Activated T-helper 1 cell treated with anti-CD3 and anti-CD28 coated beads, Interleukin-2, amount 50 U/mL, for 16 hours (primary cell): ENCODE measurements around the gene AP2M1.
A peak's percentile ranks its signal among the peaks of the same experiment; 100 is the strongest.
"Not testable (repeated sequence)": the region's sequence is repeated elsewhere in the genome, so short reads cannot be mapped to it uniquely, and the experiment has no call there.

ENCODE experiments used
- DNase-seq, 2 donors: peaks; one replicate each; pipeline ENCODE4 v3.0.0-alpha.2; 2020; ENCODE audit warnings: low read depth in 1 of 2, low spot score in 1 of 2

Gene AP2M1

DNA sequence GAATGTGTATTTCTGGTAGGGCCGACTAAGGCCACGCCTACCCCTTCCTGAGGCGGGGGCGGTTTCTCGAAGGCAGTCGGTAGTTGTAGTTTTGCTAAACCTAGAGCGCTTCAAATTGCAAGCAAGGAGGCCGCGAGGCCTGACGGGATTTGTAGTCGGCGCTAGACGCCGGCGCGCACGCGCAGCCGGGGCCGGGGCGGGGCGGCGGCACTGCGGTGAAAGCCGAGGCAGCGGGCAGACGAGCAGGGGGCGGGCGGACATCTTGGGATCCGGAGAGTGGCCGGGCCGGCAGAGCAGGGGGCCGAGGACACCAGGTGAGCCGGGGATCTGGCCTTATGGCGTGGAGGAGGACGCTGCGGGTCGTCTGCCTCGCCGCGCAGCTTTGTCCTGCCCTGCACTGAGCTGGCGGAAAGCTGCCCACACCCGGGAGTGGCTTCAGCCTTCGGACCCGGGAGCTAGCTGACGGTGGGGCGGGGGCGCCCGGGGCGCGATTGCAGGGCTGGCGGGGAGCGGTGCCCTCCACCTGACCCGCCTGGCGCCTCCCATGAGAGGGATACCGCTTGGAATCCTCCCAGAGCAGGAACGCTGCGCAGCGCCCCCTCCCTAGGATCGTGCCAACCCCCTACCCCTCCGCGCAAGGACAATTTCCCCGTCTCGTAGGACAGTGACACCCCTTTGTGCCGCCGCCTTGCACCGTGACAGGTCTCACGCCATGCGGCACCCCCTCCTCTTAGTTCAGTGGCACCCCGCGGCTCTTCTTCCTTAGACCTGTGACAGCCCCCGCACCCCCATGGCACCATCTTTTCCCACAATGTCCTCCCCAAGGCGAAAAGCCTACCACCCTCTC, at the start of gene AP2M1:
TSS of gene AP2M1 (plus strand) at position 210 of the 847 bp plus-strand sequence. CDS start 2,139 bp downstream, outside the sequence.
- peak; percentile 94 to 98 for DNase-seq

GRCh38 chr3:184126006-184126405, 48.6 kb upstream of the AP2M1 start:
- no peak for DNase-seq

DNA sequence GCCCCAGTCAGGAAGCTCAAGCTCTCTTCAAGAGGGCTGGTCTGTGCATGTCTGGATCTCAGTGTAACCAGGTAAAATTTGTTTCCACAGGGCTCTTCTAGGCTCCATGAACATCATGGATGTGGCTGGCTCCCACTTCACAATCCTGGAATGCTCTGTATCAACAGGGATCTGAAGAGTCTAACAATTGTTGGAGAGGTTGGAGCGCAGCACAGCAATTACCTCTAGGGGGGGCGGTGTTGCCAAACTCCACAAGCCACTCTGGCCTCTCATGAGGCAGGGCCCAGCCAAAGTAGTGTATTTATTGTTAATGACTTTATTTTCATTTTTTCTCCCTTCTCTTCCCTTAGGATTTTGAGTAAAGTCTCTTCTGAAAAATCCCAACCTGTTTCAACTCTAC, 45.6 kb upstream of the AP2M1 start:
- DNase-seq: no peak

DNA sequence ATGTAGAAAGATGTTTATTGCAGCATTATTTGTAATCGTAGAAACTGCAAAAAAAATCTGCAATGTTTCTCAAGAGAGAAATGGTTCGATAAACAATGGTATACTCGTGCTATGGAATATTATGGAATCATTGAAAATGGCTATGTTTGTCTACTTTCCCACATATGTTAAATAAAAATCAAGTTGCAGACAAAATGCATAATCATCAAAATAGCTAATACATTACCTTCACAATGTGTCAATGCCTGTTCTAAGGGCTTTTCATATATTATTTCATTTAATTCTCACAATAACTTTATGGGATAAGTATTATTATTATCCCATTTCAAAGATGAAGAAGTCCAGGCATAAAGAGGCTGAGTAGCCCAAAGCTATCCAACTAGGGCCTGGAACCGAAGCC, 41.7 kb upstream of the AP2M1 start:
- DNase-seq: no peak

DNA sequence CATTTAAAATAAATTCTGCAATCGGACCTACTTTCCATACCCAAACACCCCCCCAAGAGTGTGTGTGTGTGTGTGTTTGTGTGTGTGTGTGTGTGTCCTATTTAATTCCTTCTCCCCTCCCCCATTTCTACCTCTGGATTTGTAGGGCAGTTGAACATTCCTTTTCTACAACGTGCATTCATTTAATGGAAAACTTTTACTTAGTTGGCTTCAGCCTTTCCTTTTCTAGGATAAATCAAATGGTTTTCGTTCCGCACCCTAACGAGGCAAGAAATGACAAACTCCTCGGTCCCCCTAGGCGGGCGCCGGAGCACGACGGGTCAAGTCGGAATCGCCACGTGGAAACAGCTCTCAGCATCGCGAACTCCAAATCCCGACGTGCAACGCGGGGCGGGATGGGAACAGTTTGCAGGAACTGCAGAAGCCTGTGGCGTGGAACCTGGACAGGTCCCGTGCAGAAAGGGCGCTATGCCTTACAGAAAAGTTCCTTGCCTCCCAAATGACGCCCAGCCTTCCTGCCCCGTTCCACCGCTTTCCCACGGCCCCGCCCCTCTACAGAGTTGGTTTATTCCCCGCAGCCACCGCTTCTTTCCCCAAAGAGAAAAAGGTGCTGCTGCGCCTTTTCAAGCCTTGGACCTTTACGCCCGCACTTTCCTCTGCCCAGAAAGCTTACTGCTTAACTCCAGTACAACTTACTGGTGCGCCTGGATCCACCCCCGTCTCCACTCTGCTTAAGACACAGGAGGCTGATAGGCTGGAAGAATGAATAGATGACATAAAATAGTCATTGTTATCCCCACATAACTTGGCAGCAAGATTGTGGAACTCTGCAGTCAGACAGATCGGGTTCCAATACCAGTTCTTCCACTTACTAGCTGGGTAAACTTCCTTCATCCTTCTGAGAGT, 40.6 kb upstream of the AP2M1 start:
- peak in 1 of 2 donors; percentile 30 for DNase-seq

- DNase-seq: no peak
Observed at GRCh38 chr3:184134746-184135148, 39.9 kb upstream of the AP2M1 start.

GRCh38 chr3:184135149-184135910, 39.3 kb upstream of the AP2M1 start, which contains the start of gene EIF2B5:
TSS of gene EIF2B5 (plus strand) at chr3:184135358. CDS start at chr3:184135386, 28 bp downstream.
- peak; percentile 73 to 75 for DNase-seq

DNA sequence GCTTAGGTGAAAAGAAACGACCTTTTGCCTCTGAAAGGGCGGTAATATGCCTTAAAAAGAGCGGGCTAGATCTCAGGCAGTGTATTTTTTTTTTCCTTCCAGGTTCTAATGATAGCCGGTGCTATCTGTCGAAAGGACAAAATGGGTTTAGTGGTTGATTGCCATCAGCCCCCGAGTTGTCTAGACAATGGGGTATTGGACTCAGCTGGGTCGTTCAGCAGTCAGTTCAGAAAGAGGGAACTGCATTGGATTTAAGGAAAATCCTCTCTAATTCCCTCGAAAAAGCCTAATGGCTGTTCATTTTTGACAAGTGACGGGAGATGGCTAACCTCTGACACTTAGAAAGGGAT, 38.8 kb upstream of the AP2M1 start:
- no peak for DNase-seq

DNA sequence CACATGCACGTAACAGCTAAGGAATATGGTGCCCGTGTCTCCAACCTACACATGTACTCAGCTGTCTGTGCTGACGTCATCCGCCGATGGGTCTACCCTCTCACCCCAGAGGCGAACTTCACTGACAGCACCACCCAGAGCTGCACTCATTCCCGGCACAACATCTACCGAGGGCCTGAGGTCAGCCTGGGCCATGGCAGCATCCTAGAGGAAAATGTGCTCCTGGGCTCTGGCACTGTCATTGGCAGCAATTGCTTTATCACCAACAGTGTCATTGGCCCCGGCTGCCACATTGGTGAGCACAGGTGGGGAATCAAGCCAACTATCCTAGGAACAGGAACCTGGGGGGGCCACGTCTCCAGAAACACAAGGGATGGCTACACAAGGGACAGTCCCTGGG, 34.2 kb upstream of the AP2M1 start:
- DNase-seq: no peak

- DNase-seq: no peak
Observed at GRCh38 chr3:184142199-184142598, 32.5 kb upstream of the AP2M1 start.

DNA sequence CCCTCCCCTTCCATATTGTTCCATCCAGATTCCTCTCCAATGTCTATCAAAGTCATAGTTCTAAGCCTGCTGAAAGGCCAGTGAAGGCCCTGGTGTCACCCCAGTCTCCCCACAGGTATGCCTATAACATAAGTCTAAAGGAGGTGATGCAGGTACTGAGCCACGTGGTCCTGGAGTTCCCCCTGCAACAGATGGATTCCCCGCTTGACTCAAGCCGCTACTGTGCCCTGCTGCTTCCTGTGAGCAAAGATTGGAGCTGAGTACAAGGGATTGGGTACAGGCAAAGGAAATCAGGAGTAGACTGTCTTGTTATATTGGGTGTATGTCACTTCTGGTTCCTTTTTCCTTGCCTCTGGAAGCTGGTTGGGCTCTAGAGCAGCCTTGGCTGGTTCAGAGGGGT, 31.3 kb upstream of the AP2M1 start:
- no peak for DNase-seq

DNA sequence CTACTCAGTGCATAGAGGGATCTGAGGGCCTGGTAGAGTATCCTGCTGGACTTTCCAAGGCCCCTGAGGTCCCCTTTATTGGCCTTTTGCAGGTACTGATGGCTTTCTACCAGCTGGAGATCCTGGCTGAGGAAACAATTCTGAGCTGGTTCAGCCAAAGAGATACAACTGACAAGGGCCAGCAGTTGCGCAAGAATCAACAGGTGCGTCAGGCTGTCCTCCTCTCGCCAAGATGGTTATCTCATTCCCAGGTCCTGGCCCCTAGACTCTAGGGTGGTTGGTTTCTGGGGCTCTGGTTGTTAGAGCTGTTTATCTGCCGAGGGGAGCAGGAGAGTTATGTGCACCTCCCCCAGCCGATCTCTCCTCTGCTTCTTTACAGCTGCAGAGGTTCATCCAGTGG, 30.1 kb upstream of the AP2M1 start:
- DNase-seq: no peak

DNA sequence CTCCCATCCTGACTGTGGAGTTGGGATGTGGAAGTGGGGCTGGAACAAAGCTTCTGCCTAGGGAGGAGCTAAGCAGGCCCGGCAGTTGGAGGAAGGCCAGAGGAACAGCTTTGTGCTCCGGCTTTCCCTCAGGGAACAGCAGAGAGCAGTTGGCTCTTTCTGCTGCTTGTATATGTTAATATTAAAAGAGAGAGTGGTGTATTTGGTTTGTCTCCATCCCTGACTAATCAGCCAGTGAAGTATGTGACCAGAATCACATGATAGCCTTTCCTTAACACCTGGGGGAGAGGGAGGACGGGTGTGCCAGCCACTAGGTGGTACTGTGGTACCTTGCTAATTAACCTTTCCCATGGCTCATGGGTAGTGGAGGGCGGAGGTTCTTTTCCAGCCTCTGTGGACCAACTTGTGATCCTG, 29.5 kb upstream of the AP2M1 start:
- no peak for DNase-seq

DNA sequence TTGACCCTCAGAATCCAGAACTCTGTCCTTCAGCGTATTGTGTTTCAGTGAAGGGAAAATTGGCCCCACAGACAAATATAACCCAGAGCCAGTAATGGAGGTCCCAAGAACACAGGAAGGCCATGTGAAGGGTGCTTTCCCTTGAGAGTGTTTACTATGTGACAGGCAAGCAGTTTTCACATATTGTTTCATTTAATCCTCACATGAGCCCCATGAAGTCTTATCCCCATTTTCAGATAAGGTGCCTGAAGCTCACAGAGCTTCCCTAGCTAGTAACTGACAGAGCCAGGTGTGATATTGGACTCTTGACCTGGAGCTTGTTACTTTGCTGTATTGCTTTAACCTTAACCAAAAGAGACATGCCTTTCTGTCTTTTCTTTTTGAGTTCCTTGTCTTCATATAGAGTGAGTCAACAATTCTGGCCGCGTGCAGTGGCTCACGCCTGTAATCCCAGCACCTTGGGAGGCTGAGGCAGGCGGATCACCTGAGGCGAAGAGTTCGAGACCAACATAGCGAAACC, 28.8 kb upstream of the AP2M1 start:
- DNase-seq: no peak

- no peak for DNase-seq
Observed at GRCh38 chr3:184148076-184148475, 26.6 kb upstream of the AP2M1 start.

DNA sequence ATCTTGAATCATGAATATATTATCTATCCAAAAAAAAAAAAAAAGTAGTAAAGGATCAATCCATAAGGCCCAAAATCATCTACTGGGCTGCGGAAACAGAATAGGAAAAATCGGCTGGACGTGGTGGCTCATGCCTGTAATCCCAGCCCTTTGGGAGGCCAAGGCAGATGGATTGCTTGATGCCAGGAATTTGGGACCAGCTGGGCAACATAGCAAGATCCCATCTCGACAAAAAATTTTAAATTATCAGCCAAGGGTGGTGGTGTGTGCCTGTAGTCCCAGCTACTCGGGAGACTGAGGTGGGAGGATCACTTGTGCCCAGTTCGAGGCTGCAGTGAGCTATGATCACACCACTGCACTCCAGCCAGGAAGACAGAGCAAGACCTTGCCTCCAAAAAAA, 25.5 kb upstream of the AP2M1 start:
- no peak for DNase-seq

- DNase-seq: not testable (repeated sequence)
Observed at GRCh38 chr3:184149770-184150169, 24.9 kb upstream of the AP2M1 start.

DNA sequence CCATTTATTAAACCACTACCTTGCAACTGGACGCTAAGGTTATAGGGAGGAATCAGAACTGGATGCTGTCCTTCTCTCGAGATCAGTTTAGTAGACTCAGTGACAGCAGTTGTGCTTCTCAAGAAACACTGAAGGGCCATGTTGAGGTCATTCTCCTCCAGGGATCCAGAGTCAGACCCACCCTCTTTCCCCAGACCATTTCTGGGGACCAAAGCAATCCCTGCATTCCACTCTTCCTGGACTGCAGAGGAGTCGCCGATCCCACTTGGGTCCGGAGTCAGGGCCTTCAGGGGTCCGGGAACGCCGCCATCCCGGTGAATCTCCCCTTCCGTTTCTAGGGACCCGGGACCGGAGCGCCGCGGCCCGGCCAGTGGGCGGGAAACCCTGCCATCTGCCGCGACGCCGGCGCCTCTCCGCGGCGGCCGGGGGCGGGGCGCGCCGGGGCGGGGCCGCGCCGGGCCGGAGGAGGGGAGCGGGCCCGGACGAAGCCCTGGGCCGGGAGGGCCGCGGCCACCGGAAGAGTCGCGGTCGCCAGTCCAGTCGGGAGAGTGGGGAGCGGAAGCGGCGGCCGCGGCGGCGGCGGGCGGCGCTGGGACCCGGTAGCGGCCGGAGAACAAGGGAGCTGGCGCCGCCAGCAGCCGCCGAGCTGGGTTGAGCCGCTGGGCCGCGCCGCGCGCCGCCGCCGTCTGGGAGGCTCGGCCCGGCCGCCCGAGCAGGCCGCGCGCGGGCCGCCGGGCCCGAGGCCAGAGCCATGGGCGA, 19.6 kb upstream of the AP2M1 start, which contains the start of gene DVL3:
TSS of gene DVL3 (plus strand) at position 493 of the 759 bp plus-strand sequence. CDS start at position 752, 259 bp downstream.
- DNase-seq: no peak

GRCh38 chr3:184155644-184156521, 18.8 kb upstream of the AP2M1 start:
- DNase-seq: no peak
